Measurements from ENCODE around the gene SUN1.

- TF ChIP-seq CTCF (IDR thresholded peaks at IDR 0.05): no peak
- no peak for TF ChIP-seq EP300 (IDR thresholded peaks at IDR 0.05)
- no peak for TF ChIP-seq POLR2A (IDR thresholded peaks at IDR 0.05)
Measured at GRCh38 chr7:920351-921070, 88.2 kb downstream of the SUN1 start.
